ENCODE data around the gene RRP1B.

The RRP1B gene

DNA sequence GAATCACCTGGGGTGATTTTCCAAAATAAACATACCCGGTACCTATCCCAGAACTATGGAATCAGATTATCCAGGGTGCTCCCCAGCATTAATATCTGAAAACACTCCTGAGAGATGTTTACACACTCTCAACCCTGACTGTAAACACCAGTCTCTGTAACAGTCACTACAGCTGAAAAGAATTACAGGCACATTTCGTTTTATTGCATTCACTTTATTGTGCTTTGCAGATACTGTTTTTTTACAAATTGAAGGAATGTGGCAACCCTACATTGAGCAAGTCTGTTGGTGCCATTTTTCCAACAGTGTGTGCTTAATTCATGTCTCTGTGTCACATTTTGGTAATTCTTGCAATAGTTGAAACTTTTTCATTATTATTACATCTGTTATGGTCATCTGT, 31.8 kb upstream of the RRP1B start:
- no peaks in the 10 kb centered on the region for H3K27me3 ChIP-seq (ENCODE audit: insufficient read depth, low read length)
- no peaks in the 10 kb centered on the region for H3K4me1 ChIP-seq (ENCODE audit: insufficient read depth, low read length)
- no peaks in the 10 kb centered on the region for H3K36me3 ChIP-seq (ENCODE audit: insufficient read depth, low read length)
- no peak overlapping the region for H3K4me3 ChIP-seq (ENCODE audit: low read length)
- no peak overlapping the region for H2AFZ ChIP-seq (ENCODE audit: low read depth, low read length)
- no peaks in the 10 kb centered on the region for H3K9me3 ChIP-seq (ENCODE audit: low read length)

DNA sequence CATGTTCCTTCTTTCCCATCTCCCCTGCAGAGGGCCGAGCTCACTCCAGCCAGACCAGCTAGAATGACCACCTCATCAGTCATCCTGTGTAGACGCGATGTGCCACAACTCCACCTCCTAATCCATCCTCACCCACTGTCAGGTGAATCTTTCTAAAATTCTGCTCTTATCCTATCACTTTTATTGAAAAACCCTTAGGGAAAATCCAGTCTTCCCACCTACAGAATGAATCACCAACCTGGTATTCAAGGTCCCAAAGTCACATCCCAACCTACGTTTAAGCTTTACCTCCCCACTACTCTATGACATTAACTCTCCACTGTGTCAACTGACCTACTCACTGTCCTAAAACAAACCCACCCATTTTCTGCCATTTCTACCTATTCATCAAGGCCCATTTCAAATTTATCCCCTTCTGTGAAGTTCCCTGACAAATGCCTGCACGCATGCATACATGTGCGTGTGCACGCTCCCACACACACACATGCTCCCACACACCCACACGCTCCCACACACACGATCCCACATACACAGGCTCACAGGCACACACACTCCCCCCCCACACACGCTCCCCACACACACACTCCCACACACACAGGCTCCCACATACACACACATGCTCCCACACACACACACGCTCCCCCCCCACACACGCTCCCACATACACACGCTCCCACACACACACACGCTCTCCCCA, 27.8 kb upstream of the RRP1B start:
- H3K9me3 ChIP-seq (ENCODE audit: low read length) = no peaks in the 10 kb centered on the region
- H3K27me3 ChIP-seq (ENCODE audit: insufficient read depth, low read length) = no peaks in the 10 kb centered on the region
- no peaks in the 10 kb centered on the region for H3K4me1 ChIP-seq (ENCODE audit: insufficient read depth, low read length)
- H3K4me3 ChIP-seq (ENCODE audit: low read length) = no peak overlapping the region
- no peaks in the 10 kb centered on the region for H3K36me3 ChIP-seq (ENCODE audit: insufficient read depth, low read length)
- H2AFZ ChIP-seq (ENCODE audit: low read depth, low read length) = no peak overlapping the region

DNA sequence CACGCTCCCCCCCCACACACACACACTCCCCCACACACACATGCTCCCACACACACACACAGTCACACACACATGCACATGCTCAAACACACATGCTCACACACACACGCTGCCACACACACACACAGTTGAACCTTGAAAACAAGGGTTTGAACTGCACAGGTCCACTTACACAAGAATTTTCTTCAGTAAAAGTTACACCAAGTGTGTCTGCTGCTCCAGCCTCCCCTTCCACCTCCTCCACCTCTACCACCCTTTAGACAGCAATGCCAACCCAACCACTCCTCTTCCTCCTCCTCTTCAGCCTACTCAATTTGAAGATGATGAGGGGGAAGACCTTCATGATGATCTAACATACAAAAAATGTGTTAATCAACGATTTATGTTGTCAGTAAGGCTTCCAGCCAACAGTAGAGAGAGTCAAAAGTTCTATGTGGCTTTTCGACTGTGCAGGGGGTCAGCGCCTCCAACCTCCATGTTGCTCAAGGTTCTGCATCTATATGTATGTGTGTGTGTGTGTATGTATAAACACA, 26.9 kb upstream of the RRP1B start:
- Histone ChIP-seq H3K9me3 (ENCODE audit: low read length) (no peaks in the 10 kb centered on the region), H3K4me3 (ENCODE audit: low read length) (no peak overlapping the region), H2AFZ (ENCODE audit: low read depth, low read length) (no peak overlapping the region), H3K4me1 (ENCODE audit: insufficient read depth, low read length) (no peaks in the 10 kb centered on the region), H3K27me3 (ENCODE audit: insufficient read depth, low read length) (no peaks in the 10 kb centered on the region), H3K36me3 (ENCODE audit: insufficient read depth, low read length) (no peaks in the 10 kb centered on the region)

DNA sequence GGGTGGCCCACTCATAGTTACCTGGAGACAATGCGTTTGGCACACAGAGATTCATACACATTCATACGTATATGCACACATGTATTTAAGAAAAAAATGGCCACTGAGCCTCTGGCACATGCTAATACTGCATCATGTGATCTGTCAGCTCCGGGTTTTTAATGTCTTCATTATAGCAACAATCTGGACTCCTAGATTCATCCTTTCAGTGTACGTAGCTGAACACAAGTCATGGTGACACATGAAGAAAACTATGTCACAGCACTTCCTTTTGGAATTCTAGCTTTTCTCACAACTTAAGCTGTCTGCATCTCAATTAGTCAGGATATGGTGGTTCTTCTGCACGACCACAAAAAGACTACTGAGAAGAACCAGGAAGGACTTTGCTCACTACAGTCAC, 24.7 kb upstream of the RRP1B start:
- Histone ChIP-seq H3K4me1 (ENCODE audit: insufficient read depth, low read length) (no peaks in the 10 kb centered on the region), H3K4me3 (ENCODE audit: low read length) (no peak overlapping the region), H3K9me3 (ENCODE audit: low read length) (no peaks in the 10 kb centered on the region)

DNA sequence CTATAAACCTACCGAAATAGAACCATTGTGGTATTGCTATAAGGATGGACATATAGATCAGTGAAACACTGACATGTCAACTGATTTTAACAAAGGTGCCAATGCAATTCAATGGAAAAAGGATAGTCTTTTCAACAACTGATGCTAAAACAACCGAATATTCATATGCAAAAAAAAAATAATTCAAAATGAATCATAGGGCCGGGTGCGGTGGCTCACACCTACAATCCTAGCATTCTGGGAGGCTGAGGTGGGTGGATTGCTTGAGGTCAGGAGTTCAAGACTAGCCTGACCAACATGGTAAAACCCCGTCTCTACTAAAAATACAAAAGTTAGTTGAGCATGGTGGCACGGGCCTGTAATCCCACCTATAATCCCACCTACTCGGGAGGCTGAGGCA, 23.9 kb upstream of the RRP1B start:
- Histone ChIP-seq H3K4me3 (ENCODE audit: low read length) (no peak overlapping the region), H3K4me1 (ENCODE audit: insufficient read depth, low read length) (no peaks in the 10 kb centered on the region), H3K27me3 (ENCODE audit: insufficient read depth, low read length) (no peaks in the 10 kb centered on the region), H3K36me3 (ENCODE audit: insufficient read depth, low read length) (no peaks in the 10 kb centered on the region), H2AFZ (ENCODE audit: low read depth, low read length) (no peak overlapping the region), H3K9me3 (ENCODE audit: low read length) (no peaks in the 10 kb centered on the region)

More for the DNA sequence above, 24.7 kb upstream of the RRP1B start:
- H3K27me3 ChIP-seq (ENCODE audit: insufficient read depth, low read length) = no peaks in the 10 kb centered on the region
- no peaks in the 10 kb centered on the region for H3K36me3 ChIP-seq (ENCODE audit: insufficient read depth, low read length)
- H2AFZ ChIP-seq (ENCODE audit: low read depth, low read length) = no peak overlapping the region

DNA sequence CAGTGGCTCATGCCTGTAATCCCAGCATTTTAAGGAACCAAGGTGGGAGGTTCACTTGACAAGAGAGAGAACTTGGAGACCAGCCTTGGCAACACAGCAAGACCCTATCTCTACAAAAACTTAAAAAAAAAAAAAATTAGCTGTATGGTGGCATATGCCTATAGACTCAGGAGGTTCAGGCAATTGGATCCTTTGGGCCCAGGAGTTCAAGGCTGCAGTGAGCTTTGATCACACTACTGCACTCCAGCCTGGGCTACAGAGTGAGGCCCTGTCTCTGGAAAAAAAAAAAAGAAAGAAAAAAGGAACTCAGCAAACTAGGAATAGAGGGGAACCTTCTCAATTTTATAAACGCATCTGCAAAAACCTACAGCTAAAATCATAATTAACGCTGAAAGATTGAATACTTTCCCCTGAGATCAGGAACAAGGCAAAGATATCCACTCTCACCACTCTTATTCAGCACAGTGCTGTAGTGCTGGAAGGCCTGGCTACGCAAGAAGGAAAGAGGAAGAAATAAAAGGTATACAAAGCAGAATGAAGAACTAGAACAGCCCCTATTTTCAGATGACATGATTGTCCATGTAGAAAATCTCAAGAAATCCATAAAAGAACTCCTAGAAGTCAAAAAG, 21.7 kb upstream of the RRP1B start:
- Histone ChIP-seq H3K4me1 (ENCODE audit: insufficient read depth, low read length) (no peaks in the 10 kb centered on the region), H3K27me3 (ENCODE audit: insufficient read depth, low read length) (no peaks in the 10 kb centered on the region), H3K9me3 (ENCODE audit: low read length) (no peaks in the 10 kb centered on the region), H2AFZ (ENCODE audit: low read depth, low read length) (no peak overlapping the region), H3K4me3 (ENCODE audit: low read length) (no peak overlapping the region), H3K36me3 (ENCODE audit: insufficient read depth, low read length) (no peaks in the 10 kb centered on the region)

DNA sequence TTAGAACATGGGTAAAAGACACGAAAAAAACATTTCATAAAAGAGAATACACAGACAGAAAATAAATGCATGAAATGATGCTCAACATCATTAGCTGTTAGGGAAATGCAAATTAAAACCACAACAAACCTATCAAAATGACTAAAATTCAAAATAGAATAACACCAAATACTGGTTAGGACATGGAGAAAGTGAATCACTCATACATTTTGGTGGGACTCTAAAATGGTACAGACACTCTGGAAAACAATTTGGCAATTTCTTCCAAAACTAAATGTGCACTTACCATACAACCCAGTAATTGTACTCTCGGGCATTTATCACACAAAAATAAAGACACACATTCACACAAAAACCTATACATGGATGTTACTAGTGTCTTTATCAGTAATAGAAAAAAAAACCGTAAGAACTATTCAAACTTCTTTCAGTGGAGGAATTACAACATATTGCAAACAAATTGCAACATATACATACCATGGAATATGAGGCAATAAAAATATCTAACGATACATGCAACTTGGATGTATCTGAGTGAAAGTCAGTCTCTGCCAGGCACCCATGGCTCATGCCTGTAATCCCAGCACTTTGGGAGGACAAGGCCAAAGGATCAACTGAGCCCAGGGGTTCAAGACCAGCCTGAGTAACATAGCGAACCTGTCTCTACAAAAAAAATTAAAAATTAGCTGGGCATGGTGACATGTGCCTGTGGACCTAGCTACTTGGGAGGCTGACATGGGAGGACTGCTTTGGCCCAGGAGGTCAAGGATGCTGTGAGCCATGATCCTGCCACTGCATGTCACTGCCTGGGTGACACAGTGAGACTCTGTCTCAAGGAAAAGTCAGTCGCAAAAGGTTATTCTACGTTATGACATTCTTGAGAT, 19.6 kb upstream of the RRP1B start:
- Histone ChIP-seq H3K36me3 (ENCODE audit: insufficient read depth, low read length) (no peaks in the 10 kb centered on the region), H3K4me1 (ENCODE audit: insufficient read depth, low read length) (no peaks in the 10 kb centered on the region), H2AFZ (ENCODE audit: low read depth, low read length) (no peak overlapping the region), H3K27me3 (ENCODE audit: insufficient read depth, low read length) (no peaks in the 10 kb centered on the region), H3K9me3 (ENCODE audit: low read length) (no peaks in the 10 kb centered on the region), H3K4me3 (ENCODE audit: low read length) (no peak overlapping the region)

DNA sequence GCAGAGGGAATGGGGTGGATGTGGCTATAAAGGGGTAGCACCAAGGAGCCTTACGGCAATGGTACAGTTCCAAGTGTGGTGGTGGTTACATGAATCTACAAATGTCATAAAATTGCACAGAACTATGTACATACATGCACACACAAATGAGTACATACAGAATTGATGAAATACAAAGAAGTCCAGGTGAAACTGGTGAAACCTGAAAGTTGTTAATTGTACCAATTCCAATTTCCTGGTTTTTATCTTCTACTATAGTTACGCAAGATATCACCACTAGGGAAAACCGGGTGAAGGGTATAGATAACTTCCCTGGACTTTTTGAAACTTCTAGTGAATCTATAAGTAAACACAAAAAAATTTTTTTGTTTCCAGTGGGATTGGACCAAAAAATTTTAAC, 19.0 kb upstream of the RRP1B start:
- Histone ChIP-seq H3K4me3 (ENCODE audit: low read length) (no peak overlapping the region), H3K9me3 (ENCODE audit: low read length) (no peaks in the 10 kb centered on the region), H2AFZ (ENCODE audit: low read depth, low read length) (no peak overlapping the region), H3K36me3 (ENCODE audit: insufficient read depth, low read length) (no peaks in the 10 kb centered on the region), H3K4me1 (ENCODE audit: insufficient read depth, low read length) (peaks cover 2% of the 10 kb centered on the region), H3K27me3 (ENCODE audit: insufficient read depth, low read length) (no peaks in the 10 kb centered on the region)

DNA sequence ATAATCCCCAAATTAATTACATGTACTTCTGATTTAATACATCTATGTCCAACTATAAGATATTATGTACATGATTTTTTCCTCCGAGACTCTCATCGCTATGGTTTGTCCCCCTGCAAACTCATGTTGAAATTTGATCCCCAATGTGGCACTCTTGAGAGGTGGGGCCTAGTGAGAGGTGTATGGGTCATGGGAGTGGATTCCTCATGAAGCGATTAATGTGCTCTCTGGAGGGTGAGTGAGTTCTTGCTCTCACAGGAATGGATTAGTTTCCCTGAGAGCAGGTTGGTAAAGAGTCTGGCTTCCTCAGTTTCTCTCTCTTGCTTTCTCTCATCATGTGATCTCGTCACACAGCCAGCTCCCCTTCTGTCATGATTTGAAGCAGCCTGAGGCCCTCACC, 16.2 kb upstream of the RRP1B start:
- Histone ChIP-seq H3K36me3 (ENCODE audit: insufficient read depth, low read length) (no peaks in the 10 kb centered on the region), H3K4me3 (ENCODE audit: low read length) (no peak overlapping the region), H2AFZ (ENCODE audit: low read depth, low read length) (no peak overlapping the region), H3K27me3 (ENCODE audit: insufficient read depth, low read length) (no peaks in the 10 kb centered on the region), H3K9me3 (ENCODE audit: low read length) (no peaks in the 10 kb centered on the region), H3K4me1 (ENCODE audit: insufficient read depth, low read length) (peaks cover 9% of the 10 kb centered on the region)

DNA sequence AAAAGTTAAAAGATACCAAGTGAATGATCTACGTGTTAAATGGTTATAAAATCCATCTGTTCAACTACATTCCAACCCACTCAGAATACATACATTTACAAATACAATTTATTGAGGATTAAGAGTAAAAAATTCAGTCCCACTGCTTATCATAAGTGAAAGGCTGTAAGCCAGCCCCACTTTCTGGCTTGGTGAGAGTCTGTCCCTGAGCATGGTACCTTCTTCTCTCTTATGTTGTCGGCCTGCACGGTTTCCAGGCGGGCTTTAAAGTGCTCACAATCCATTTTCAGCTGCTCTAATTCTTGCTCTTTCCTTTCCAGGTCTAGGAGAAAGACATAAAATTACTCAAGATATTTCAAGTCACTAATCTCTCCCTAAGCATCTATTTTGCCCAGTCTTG, 15.3 kb upstream of the RRP1B start:
- H3K4me1 ChIP-seq (ENCODE audit: insufficient read depth, low read length) = peaks cover 9% of the 10 kb centered on the region
- no peaks in the 10 kb centered on the region for H3K9me3 ChIP-seq (ENCODE audit: low read length)
- no peak overlapping the region for H2AFZ ChIP-seq (ENCODE audit: low read depth, low read length)
- H3K27me3 ChIP-seq (ENCODE audit: insufficient read depth, low read length) = no peaks in the 10 kb centered on the region
- no peak overlapping the region for H3K4me3 ChIP-seq (ENCODE audit: low read length)
- no peaks in the 10 kb centered on the region for H3K36me3 ChIP-seq (ENCODE audit: insufficient read depth, low read length)

DNA sequence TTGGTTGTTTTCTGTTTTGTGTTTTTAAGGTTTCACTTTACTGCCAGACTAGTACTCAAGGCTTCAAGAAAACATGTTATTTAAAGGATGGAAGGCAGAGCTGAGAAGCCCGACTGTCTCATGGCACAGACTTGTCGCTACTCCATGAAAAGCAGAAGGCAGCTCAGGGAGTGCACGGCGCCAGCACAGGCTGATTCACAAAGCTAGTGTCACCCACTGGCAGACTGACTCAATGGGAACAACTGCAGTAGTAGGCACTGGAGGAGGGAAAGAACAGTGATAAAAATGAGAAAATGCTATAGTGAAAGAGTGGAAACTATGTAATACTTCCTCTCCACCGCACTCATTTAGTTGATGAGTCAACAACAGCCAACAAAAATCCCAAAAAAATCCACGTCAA, 14.8 kb upstream of the RRP1B start:
- H2AFZ ChIP-seq (ENCODE audit: low read depth, low read length) = no peak overlapping the region
- H3K4me3 ChIP-seq (ENCODE audit: low read length) = no peak overlapping the region
- peaks cover 9% of the 10 kb centered on the region for H3K4me1 ChIP-seq (ENCODE audit: insufficient read depth, low read length)
- H3K36me3 ChIP-seq (ENCODE audit: insufficient read depth, low read length) = no peaks in the 10 kb centered on the region
- no peaks in the 10 kb centered on the region for H3K9me3 ChIP-seq (ENCODE audit: low read length)
- no peaks in the 10 kb centered on the region for H3K27me3 ChIP-seq (ENCODE audit: insufficient read depth, low read length)

DNA sequence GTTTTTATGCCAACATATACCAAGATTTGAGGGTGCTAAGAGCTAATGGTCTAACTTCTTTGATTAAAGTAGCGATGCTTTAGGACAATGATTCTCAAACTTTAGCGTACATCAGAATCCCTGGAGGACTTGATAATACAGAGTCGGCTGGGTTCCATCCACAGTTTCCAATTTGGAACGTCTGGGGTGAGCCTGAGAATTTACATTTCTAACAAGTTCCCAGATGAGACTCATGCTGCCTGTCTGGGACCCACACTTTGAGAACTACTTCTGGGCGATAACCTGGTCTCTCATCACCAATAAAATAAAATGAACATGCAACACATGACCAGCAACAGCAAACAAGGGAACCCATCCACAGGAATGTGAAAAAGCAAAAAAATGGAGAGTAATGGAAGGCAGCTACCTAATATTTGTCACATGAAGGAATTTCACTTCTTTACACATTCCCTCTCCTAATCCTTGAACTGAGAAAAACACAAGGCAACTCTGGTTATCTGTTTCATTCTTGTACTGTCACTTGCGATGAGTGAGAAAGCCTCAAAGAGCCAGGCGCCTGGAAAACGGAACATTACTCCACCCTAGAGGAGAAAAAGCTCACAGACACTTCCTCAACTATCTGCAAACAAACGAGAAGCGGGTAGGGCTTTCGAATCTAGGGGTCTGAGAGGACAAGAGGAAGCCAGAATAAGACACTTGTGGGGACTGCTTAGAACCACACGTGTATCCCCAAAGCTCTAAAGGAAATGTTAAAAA, 14.0 kb upstream of the RRP1B start:
- Histone ChIP-seq H3K36me3 (ENCODE audit: insufficient read depth, low read length) (no peaks in the 10 kb centered on the region), H2AFZ (ENCODE audit: low read depth, low read length) (no peak overlapping the region), H3K27me3 (ENCODE audit: insufficient read depth, low read length) (no peaks in the 10 kb centered on the region), H3K9me3 (ENCODE audit: low read length) (no peaks in the 10 kb centered on the region), H3K4me3 (ENCODE audit: low read length) (no peak overlapping the region), H3K4me1 (ENCODE audit: insufficient read depth, low read length) (peaks cover 9% of the 10 kb centered on the region)

Measured in neuron (in vitro differentiated cells).